ENCODE results near the gene VPS13D. TPM values are rescaled to one million over a fixed set of nuclear protein-coding genes. Genes with fewer than 3 reads are reported as not detected.

The VPS13D gene
- total RNA-seq, 2 donors from 2014 or later = 76.1 to 99.9 TPM

DNA sequence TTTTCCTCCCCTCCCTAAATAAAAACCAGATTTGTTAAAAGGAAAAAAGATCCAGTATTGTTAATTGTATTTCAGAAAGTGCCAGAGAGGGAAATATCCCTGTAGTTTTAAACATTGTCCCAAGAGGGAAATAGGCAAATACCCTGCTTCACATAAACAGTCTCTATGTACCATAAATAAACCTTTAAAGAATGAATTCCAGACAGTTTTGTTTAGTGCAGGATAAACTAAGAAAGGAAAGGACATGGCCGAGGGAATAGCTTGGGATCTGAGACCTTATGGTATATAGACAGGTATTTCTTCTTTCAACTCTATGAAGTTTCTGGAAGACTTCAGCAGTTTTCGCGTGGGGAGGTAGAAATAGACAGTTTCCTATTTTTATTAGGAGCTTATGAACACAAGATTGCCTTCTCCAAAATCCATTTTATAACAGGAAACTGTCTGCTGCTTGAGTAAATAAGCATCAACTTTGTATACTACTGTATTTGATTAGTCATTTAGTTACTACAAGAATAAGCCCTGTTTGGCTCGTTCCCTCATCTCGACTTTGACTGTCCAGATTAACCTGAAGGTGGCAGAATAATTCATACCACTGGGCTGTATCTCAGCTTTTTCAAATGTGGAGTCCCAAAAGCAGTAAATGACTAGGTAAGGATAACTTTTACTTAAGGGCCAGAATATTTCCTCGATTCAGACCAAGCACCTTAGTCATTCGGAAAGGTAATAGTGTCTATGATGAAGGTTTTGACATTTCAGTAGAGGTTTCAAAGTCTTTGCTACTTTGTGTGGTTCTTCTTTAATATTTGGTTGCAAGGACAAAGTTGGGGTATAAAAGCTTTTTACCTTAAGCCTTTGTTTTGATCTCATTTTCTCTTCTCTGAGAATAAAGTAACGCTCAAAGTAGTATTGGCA lies 177.5 kb downstream of the VPS13D start:
- intact Hi-C loops (cut with DNase I, micrococcal nuclease) = loop anchor here in 1 of 2 donors (5.0 kb wide), 1 partner anchor 210 kb away; the partner anchor contains the start of gene DHRS3
- DNase-seq (no peak), ATAC-seq (peak; percentile 41)

DNA sequence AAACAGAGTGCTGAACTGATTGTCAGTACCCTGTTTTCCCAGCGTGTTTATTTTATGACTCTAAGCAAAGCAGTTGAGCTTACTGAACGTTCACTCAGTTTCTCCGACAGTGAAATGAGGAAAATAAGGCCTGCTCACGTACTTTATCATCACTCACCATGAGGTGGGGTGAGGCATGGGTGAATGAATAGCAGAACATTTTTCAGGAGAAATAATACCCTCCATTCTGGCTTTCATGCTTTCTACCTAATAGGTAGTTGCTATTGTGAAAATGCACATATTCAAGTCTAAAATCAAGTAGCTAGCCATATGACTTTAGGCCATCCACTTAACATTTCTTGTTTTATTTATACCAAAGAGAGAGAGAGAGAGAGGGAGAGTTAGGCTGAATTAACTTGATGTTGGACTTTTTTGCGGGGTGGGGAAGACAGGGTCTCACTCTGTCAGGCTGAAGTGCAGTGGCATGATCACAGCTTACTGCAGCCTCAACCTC lies 178.2 kb downstream of the VPS13D start:
- intact Hi-C loops (cut with DNase I, micrococcal nuclease) = loop anchor here in 1 of 2 donors (5.0 kb wide), 1 partner anchor 209 kb away; the partner anchor contains the start of gene DHRS3
- DNase-seq (no peak), ATAC-seq (no peak)

GRCh38 chr1:12408662-12409061 lies 178.8 kb downstream of the VPS13D start:
- ATAC-seq = no peak
- intact Hi-C loops (cut with DNase I, micrococcal nuclease) = loop anchor here in 1 of 2 donors (5.0 kb wide), 1 partner anchor 209 kb away; the partner anchor contains the start of gene DHRS3
- no peak for DNase-seq

- DNase-seq = peak; percentile 65 to 78
- ATAC-seq = peak; percentile 37
- intact Hi-C loops (cut with DNase I, micrococcal nuclease) = loop anchor here in 1 of 2 donors (5.0 kb wide), 1 partner anchor 208 kb away; the partner anchor contains the start of gene DHRS3
These were observed 179.9 kb downstream of the VPS13D start for GRCh38 chr1:12409681-12410080.

GRCh38 chr1:12410351-12410750 lies 180.5 kb downstream of the VPS13D start:
- no peak for ATAC-seq
- intact Hi-C loops (cut with DNase I, micrococcal nuclease) = no loop called here
- no peak for DNase-seq

- DNase-seq (no peak), ATAC-seq (no peak)
- intact Hi-C loops (cut with DNase I, micrococcal nuclease) = no loop called here
These were observed 181.3 kb downstream of the VPS13D start for GRCh38 chr1:12411098-12411497.

DNA sequence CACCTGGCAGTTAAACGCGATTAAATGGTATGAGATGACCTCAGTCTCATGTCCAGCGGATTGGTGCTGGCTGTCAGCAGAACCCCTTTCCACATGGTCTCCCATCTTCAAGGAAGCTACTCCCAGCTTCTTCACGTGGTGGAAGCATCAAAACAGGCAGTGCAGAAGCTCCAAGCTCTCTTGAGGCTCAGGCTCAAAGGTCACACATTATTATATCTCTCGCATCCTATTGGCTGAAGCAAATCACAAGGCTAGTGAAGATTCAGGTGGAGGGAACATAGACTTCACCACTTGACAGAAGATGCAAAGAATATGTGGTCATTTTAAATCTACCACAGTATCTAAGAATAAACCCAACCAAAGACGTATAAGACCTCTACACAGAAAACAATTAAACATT lies 181.9 kb downstream of the VPS13D start:
- DNase-seq (no peak), ATAC-seq (peak; percentile 66)

DNA sequence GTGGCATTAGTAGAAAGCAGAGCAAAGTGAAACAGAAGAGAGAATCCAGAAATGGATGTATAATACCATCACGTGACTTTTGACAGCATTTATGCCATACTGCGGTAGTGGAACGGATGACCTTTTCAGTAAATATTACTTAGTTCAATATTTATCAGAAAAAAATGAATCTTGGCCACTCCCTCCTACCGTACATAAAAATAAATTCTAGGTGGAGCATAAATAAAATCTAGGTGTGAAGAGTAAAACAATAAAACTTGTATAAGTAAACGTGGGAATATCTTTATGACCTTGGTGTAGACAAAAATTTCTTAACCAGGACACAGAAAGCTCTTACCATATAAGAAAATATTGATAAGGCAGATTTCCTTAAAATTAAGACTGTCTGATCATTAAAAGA lies 182.6 kb downstream of the VPS13D start:
- ATAC-seq = peak; percentile 73
- intact Hi-C loops (cut with DNase I, micrococcal nuclease) = no loop called here
- no peak for DNase-seq

More for the DNA sequence above, 181.9 kb downstream of the VPS13D start:
- intact Hi-C loops (cut with DNase I, micrococcal nuclease) = no loop called here

DNA sequence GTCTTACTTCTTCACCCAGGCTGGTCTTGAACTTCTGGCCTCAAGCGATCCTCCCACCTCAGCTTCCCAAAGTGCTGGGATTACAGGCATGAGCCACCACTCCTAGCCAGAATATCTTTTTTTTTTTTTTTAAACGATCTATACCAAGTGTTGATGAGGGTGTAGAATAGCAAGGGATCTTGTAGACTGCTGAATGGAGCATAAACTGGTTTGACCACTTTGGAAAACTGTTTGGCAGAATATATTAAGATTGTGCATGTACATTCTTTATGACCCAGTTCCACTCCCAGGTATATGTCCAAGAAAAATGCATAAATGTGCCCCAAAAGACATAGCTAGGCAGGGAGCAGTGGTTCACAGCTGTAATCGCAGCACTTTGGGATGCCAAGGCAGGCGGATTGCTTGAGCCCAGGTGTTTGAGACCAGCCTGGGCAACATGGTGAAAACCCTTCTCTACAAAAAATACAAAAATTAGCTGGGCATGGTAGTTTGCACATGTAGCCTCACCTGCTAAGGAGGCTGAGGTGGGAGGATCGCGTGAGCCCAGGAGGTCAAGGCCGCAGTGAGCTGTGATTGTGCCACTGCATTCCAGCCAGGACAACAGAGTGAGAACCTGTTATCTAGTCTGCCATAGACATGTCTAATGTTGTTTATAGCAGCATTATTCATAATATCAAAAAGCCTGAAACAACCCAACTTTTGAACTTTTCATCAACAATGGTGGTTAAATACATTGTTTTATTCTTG lies 184.0 kb downstream of the VPS13D start:
- DNase-seq (no peak), ATAC-seq (peak; percentile 45)
- intact Hi-C loops (cut with DNase I, micrococcal nuclease) = no loop called here

- intact Hi-C loops (cut with DNase I, micrococcal nuclease) = no loop called here
These were observed 184.7 kb downstream of the VPS13D start for GRCh38 chr1:12414444-12415018.

DNA sequence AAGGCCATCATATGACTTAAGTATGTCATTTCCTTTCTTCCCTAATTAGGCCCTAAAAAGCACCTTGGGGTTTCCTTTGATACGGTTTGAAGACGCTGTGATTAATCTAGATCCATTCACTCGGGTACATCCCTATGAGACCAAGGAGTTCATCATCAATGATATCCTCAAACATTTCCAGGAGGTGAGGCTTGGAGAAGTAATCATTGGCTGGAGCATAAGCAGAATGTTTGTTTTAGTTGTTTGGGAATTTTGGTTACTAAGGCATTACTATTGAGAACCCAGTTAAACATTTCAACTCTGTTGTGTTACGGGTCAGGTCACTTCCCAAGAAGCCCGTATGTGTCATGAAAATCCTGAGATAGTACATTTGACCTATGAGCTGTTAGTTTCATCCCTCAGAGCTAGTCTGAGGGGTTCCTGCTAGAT lies 185.2 kb downstream of the VPS13D start:
- ATAC-seq (no peak), DNase-seq (no peak)
- intact Hi-C loops (cut with DNase I, micrococcal nuclease) = no loop called here

More at GRCh38 chr1:12414444-12415018, 184.7 kb downstream of the VPS13D start:
- ATAC-seq (no peak), DNase-seq (no peak)

- intact Hi-C loops (cut with DNase I, micrococcal nuclease) = no loop called here
- ATAC-seq = no peak
These were observed 186.3 kb downstream of the VPS13D start for GRCh38 chr1:12416101-12416500.

DNA sequence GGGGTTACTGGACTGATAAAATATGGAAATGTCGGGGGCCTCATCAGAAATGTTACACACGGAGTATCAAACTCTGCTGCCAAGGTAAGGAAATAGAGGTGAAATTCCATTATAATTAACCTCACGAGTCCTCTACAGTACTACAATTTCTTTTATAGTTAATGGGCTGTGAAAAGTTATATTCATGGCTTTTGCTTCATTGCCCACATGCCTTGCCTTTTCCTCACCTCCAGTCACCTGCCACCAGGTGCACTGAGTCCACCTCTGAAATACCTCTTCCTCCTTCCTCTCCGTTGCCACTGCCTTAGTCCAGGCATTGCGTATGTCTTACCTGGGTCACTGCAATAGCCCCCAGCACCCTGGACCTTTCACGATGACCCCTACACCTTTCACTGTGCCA lies 186.9 kb downstream of the VPS13D start:
- intact Hi-C loops (cut with DNase I, micrococcal nuclease) = no loop called here
- DNase-seq (no peak), ATAC-seq (no peak)

More at GRCh38 chr1:12416101-12416500, 186.3 kb downstream of the VPS13D start:
- no peak for DNase-seq

DNA sequence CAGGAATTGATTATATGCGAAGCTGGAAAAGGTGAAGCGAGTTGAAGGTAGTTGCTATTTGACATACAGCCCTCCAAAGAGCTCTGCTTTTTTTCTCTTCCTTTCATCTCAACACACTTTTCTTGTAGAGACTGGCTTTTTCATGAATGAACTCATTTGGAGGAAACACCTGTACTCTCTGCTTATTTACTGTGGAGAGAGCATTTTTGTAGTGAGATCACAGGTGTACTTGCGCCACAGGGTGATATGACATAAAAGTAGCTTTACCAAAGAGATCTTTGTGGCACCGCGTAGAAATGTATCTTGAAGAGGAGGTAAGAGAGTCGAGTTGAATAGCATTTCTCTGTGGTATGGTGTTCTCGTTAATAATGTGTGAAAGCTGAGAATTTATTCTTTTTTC lies 187.6 kb downstream of the VPS13D start:
- DNase-seq (no peak), ATAC-seq (no peak)
- intact Hi-C loops (cut with DNase I, micrococcal nuclease) = no loop called here

- ATAC-seq (no peak), DNase-seq (no peak)
- intact Hi-C loops (cut with DNase I, micrococcal nuclease) = no loop called here
These were observed 190.3 kb downstream of the VPS13D start for GRCh38 chr1:12420171-12420570.

- DNase-seq (no peak), ATAC-seq (no peak)
- intact Hi-C loops (cut with DNase I, micrococcal nuclease) = no loop called here
These were observed 192.7 kb downstream of the VPS13D start for GRCh38 chr1:12422488-12422887.

DNA sequence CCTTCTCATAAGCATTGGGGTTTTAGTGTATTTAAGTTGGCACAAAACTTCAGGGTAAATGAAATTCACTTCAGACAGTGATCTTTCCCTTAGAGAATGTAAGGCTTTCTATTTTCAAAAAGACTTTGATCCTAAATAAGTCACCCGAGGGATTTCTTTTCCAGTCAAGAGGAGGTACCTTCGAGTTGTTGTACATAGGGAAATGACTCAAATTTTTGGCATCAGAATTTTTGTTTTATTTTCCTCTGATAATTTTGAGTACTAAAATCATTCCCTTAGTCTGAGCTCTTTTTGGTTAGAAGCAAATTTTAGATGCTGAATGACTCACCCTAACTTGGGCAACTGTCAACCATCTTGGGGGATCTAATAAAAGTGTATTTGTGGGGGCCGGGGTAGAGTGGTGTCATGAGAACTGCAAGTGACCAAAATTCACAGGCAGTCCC lies 194.3 kb downstream of the VPS13D start:
- DNase-seq = no peak
- ATAC-seq = no peak
- intact Hi-C loops (cut with DNase I, micrococcal nuclease) = no loop called here

- no peak for DNase-seq
- no peak for ATAC-seq
- intact Hi-C loops (cut with DNase I, micrococcal nuclease) = no loop called here
These were observed 195.0 kb downstream of the VPS13D start for GRCh38 chr1:12424793-12425192.

GRCh38 chr1:12426030-12426429 lies 196.2 kb downstream of the VPS13D start:
- no peak for ATAC-seq
- intact Hi-C loops (cut with DNase I, micrococcal nuclease) = no loop called here
- no peak for DNase-seq
